NCI-H510A treated with DMSO at 0.1 percent for 48 hours (cell line): ENCODE results near the gene SH3RF3.
"Not testable (repeated sequence)": the region's sequence is repeated elsewhere in the genome, so short reads cannot be mapped to it uniquely, and the experiment has no call there.

ENCODE experiments used
- DNase-seq: peaks from one replicate; lab custom pipeline; 2025; lab: John Stamatoyannopoulos, UW

SH3RF3 gene

DNA sequence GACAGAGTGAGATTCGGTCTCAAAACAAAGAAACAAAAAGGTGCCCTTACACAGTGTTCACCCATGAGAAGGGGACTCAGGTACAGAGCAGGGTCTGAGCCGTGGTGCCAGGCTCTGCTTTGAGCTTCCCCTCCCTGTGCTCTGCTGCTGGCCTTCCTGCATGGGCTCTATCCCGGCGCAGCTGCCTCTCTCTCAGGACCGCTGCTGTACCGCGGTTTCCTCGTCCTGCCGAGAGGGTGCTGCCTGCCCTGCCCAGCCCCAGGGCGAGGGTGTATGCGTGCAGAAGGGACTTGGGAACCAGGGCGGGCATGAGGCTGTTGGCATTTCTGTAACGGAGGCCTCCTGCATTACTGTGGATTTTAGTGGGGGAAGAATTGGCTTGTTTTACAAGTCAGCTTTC, 30.1 kb downstream of the SH3RF3 start:
- DNase-seq = no peak

DNA sequence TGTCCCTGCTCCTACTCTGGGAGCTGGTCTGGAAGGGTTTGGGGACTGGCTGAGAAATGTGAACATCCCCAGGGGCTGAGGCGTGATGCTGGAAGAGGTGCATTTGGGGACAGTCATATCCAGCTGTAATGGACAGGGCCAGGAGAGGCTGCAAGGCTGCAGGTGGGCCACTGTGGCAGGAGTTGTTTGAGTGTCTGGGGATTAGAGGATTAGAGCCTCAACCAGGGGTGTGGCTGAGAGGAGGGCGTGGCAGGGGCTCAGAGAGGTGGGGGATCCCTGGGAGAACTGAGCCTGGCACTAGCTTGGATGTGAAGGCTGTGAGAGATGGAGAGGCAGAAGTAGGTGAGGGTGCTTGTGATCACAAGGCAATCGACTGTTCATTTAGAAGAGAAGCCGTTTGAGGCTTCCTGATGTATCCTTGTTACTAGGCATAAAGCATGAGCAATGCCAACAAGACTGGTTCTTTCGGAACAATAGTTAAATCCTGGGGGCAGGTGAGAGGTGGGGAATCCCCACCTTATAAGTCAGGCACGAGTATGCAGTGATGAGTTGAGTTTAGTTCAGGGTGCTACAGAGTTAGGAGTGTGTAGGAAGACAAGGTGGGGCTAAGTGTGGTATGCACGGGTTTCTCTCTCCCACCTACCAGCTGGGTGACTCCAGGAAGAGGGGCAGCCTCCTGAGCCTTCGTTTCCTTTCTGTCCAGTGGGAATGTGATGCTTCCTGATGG, 31.9 kb downstream of the SH3RF3 start:
- no peak for DNase-seq

DNA sequence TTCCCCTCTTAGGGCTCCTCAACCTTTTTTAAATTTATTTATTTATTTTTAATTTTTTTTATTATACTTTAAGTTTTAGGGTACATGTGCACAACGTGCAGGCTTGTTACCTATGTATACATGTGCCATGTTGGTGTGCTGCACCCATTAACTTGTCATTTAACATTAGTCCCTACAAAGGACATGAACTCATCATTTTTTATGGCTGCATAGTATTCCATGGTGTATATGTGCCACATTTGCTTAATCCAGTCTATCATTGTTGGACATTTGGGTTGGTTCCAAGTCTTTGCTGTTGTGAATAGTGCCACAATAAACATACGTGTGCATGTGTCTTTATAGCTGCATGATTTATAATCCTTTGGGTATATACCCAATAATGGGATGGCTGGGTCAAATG, 33.4 kb downstream of the SH3RF3 start:
- not testable (repeated sequence) for DNase-seq

DNA sequence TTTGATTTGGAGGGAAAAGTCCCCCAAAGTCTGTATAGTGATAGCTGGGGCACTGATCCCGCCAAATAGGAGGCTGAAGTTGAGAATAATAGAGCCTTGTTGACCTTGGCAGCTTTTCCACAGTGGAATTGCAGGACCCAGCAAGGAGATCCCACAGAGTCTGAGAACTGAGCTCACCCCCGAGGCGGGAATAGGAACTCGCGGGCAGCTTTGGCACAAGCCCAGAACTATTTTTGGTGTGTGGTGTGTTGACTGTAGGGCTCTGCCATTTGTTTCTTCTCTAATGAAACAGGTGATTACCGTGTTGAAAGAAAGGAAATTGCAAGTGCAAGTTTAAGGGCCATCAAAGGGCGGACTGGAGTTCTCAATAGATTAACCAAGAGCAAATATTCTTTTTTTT, 34.0 kb downstream of the SH3RF3 start:
- no peak for DNase-seq

DNA sequence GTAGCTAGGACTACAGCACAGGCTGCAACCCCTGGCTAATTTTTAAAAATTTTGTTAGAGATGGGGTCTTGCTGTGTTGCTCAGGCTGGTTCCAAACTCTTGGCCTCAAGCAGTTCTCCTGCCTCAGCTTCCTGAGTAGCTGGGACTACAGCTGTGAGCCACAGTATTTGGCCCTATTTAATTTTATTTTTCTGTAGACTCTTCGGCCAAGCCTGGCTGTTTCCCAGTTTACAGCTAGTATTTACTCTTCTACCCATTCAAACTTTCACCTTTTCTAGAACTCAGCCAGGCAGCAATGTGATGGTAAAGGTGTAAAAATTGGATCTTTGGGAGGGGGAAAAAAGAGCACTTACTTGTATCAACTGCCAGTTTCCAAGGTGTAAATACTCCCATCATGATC, 35.3 kb downstream of the SH3RF3 start:
- DNase-seq = no peak

DNA sequence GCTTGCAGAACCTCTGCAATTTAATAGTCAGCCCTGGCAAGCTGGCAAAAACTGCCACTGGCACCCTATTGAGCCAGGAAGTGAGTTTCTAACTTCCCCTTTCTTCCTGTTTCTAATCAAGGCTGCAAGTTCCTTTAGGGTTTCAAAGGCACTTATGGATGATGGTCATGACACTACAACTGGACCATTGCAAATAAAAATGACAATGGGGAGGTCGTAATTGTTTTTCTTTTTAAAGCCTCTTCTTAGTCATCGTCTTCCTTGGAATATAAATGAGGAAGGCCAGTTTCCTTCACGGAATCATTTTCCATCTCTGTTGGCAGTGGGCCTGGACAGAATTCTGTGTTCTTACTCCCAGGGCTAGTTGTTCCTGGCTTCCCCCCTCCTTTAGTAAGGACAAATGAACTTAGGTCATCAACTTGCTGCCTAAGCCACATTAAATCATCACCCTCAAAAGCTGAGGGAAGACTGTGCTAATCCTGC, 35.8 kb downstream of the SH3RF3 start:
- DNase-seq = no peak

DNA sequence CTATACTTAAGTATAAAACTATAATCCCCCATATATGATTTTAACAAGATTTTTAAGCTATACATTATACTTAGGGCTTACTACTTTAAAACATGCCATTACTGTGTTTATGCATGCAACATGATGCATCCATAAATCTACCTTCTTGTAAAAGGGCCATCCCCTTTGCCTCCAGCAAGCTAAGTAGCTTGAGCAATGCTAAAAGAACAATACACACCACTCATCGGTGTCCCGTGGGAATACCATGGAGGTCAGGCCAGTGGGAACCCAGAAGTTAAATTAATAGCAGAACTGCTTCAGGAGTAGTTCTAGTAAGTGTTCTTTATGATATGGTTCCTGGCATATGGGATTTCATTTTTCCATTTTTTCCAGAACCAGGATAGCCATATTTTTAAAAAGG, 37.8 kb downstream of the SH3RF3 start:
- no peak for DNase-seq

DNA sequence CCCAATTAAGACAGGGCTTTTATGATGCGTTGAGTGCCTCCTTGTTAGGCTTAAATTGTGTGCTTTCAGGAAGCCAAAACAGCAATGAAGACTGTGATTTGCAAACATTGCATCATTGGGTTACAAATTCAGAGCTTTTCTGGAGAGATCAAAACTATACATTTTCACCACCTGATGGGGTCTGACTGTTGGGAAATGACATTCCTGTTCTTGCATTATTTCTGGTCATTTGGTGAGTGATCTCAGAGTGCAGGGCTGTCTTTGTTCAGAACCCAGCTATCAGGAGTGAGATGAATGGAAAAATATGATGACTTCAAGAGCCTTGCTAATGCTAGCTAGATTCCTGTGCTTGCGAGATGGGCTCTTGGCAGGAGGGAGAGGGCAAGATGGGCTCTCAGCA, 39.1 kb downstream of the SH3RF3 start:
- no peak for DNase-seq

DNA sequence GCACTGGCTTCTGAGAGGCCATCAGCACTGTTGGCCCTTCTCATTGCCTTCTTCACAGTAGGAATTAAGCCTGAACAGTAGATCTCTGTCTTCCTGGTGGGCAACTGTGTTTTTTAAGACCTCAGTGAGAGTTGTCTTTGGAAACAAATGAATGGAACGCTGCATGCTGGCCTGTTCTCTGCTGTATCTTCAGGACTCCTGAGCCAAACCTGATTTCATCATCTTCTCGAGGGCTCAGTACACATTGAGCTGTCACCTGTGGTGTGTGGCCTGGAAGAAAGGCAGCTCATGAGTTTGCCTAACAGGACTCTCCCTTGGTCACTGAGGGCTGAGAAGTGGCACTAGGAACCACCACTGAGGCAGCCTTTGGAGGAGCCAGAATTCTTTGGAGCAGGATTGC, 39.7 kb downstream of the SH3RF3 start:
- DNase-seq = peak; percentile 57

DNA sequence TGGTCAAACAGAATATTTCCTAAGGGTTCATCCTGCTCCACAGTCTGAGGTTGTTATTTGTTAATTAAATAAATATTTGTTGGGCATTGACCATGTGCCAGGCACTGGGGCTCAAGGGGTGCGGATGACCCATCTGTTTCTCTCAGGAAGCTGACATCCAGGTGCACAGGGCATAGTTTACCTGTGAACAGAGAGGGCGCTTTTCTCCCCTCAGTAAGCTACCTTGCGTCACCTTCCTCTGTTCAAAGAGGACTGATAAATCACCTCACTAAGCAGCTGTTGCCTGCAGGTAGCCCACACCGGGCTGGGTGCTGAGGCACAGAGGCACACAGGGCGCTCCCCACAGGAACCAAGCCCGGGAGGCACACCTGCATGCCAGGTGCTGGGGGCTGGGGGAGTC, 41.6 kb downstream of the SH3RF3 start:
- peak; percentile 82 for DNase-seq

DNA sequence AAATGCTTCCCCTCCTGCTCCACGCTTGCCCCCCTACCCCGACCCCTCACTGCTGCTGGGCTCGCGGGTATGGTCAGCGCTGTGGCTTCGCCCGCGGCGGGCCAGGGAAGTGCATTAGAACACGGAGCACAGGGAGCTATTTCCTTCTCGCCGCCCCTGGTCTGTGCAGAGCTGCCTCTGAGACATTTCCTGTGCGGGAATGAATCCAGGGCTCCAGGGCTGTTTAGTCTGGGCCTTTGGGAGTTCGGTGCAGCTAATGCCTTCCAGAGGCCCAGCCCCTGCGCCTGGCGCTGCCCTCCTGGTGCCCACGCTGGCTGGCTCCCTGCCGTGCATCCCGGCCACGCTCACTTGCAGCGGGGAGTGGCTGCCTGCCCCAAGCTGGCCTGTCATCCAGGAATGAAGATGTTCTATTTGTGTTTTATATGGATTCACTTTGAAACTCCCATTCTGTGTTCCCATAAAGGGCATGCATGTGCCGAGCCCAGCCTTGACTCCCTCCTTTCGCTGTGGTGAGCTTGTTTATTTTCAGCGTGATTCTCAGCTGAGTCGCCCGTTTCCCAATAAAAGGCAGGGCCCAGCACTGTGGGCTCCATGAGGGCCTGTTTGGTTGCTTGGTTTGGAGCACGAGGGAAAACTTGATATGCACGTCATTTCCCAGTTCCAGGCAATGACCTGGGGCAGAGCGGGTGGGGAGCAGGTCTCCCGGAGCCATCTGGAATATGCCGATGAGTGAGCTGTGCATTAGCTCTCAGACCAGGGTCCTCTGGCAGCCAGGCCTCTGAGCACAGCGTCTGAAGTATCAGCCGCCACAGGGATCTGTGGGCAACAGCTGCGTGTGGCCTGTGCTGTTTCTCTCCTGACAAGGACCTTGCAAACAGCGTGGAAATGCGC, 42.7 kb downstream of the SH3RF3 start:
- DNase-seq = peak; percentile 38

DNA sequence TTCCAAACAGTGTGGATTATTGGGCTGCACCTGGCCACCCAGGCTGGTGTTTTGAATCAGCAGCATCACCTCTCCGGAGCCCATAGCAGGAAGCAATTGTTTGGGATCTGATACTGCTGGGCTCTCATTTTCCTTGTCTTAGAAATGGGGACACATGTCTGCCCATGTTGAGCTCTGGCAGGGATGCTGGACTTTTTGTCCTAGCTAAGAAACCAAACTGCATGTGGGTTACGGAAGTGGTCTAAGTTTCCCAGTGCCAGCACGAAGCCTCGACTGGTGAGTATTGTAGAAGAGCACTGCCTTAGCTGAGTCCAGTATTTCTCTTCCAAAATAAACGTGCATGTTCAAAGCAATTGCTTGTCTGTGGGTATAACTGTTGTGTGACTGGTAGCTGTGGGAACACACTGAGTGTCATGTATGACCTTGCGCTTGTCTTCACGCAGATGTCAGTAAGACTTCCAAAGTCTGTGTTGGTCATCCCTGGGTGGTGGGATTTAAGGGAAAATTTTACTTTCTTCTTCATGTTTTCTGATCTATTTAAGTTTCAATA, 43.6 kb downstream of the SH3RF3 start:
- no peak for DNase-seq

DNA sequence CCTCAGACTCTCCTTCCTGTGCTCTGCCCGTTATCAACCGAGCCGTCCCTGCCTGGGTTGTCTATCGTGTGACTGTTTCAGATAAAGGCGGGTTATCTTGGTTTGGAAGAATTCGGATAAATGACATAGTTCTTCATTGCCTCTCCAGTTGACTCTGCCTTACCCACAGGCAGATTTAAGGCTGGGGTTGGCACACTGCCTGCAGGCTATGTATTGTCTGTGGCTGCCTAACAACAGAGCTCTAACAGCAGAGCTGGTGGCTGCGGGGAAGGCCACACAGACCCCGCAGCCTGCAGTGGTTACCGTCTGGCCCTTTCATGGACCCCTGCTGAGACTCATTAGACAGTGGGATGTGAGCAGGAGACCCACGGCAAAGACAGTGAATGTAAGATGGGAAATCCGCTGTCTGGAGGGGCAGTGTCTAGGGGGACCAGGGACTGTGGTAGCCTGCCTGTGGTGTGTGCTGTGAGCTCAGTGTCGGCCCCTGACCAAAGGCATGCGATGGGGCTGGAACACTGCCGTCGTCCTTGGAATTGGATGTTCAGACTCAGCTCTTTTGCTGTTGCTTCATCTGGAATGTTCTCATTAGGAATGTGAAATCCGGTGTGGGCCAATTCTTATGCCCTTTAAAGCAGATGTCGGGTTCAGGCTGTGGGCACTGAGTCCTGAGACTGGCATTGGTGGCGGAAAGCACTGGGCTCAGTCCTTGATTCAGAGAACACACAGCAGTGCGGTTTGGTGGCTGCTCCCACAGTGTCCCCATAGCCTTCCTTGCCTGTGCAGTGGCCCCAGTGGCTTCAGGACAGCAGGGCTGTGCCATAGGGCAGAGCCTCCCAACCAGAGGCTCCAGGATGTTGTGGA, 44.5 kb downstream of the SH3RF3 start:
- no peak for DNase-seq

DNA sequence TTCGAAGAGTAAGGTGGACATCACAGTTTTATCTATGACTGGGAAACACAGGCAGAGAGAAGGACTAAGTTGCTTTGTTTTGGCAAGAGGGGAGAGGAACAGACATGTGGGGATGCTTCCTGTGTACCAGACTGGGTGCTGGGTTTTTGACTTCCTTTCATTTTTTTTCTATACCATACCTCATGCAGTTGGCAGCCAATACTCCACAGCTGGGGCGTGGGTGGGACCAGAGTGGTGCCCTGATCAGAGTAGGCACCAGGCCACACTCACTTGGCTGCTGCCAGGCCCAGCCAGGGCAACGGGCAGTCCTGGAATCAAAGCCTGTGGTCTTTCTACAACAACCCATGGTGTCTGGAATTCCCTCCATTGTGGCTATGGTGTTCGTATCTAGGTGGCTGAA, 45.2 kb downstream of the SH3RF3 start:
- DNase-seq = no peak

DNA sequence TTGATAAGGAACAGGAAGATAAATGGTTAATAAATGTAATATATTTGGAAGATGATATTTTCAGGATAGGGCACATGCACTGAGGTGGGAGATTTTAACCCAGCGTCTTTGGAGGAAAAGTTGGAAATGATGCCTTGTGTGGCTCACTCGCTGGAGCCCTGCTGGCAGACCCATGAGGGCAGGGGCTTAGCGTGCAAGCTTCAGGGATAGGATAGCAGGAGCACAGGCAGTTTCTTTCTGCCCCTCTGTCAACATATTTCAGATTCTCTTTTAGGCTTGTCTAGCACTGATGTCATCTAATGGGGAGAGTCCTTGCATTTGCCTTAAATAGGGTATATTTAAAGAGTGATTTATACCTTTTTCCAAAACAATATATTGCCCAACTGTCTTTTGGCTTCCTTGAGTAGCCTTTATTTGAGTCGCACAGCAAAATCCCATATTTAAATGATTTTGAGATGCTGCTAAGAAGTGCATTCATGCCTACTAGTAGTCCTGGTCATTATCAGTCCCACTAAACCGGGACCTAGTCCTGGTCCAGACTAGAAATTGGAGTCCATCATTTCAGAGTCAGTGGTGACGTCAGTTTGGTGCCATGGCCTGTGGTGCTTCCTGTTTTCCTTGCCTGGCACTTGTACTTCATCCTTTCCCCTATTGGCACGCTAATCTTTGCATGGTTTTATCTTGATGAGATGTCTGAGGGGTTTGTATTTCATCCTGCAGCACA, 45.8 kb downstream of the SH3RF3 start:
- DNase-seq = no peak

DNA sequence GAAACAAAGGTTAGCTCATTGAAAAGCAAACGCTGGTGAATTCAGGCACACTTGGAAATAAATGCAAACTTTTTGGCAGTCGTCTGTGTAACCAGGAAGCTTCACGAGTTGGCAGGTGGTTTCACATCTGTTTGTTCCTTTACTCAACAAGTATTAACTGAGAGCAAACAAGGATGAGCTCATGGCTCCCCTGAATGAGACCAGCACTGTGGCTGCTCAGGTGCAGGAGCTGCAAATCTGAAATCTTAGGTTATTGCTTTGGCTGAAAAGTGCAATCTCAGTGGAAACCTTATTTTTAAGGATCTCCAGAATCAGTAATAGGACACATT, 46.3 kb downstream of the SH3RF3 start:
- no peak for DNase-seq

DNA sequence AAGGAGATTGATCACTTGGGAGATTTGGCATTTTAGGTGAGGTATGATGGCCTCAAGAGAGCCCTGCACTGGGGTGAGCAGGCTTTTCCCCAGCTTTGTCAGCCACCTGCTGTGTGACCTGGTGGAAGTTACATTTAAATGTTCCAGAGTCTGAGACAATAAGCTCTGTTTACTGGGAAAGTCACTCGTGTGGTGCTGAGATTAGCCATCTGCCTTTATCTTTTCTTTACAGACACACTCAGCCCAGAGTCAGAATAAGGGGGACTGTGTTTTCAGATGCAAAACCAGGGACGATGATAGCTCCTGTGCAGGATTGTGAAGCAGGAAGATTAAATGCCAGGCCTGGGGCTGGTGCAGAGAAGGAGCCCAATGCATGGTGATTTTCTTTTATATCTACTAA, 47.9 kb downstream of the SH3RF3 start:
- no peak for DNase-seq

DNA sequence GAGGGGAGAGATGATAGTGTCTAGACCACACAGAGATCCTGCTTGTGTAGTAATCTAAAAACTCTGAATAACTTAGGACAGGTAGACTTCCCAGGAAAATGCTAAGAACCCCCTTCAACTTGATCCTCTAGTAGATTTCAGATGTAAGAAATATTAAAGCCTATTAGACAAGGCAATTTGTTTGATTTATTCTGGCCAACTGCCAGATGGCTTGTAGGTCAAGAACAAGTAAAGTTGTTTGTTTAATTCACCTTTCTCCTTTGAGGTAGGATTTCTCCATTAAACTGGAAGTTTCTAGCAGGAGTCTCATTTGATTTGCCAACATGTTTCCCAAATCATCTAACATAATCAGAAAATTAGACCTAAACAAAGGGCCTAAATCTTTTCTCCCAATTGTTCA, 48.6 kb downstream of the SH3RF3 start:
- peak; percentile 24 for DNase-seq

DNA sequence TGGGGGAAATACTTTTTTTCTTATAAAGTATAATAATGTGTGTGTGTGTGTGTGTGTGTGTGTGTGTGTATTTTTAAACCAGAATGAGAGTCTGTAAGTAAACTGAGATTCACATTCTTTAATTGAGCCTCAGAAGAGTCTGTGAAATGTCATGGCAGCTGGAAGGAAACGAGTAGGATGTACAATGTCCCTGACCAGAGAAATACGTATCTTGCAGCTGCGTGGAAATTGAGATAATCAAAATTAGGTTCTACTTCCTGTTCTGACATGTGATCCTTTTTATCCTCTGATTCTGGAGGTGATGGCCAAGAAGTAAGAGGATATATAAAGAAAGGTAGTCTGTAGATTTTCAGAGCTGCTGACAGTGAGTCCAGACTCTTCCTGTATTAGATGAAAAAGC, 50.0 kb downstream of the SH3RF3 start:
- DNase-seq = no peak

DNA sequence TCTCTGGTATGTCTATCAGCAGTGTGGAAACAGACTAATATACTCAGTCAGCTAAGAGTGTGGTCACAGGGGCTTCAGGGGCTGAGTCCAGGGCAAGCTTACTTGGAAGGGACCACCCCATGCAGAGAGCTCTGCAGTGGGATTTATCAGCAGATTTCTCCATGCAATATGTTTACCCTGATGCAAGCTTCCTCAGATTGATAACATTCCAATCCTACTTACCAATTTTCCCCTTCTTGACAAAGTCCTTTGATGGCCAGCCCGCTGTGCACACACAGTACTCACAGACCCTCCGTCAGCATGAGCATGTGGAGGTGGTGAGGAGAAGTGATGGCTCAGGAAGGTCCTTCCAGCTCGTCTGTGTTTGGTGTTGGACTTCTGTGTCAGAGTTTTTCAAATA, 51.8 kb downstream of the SH3RF3 start:
- no peak for DNase-seq

DNA sequence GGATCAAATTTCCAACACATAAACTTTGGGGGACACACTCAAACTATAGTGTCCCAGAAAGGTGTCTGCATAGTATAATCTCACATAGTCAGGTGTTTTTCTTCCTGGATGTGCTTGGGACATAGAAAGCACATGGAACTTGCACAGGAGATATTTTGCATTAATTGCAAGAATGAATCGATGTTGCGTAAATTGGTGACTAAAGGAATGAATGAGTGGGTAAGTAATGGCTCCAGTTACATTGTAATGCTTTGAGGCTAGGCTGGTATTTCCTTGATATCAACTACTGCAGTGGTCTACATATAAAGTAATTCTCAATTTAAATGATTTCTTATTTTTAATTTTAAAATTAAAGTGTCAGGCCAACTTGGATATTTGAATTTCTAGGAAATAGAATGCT, 53.4 kb downstream of the SH3RF3 start:
- DNase-seq = no peak

DNA sequence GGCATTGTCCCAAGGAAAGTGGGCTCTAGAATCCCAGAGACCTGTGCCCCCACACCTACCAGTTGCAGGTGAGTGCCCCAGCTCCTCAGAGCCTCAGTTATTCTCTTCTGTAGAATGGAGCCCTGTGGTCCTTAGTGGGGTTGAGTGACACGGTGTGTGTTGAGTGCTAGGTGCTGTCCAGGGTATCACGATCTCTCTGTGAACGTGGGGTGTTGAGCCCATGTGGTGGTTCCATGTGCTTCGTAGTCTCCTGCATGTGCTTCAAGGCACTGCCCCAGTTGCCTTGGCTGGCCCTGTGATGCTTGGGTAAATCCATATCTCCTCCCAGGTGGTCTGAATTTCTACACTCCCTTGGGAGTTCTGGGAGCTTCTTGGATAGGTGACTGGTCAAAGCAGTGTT, 54.9 kb downstream of the SH3RF3 start:
- DNase-seq = no peak
